T-cell (primary cell): ENCODE results near the gene ZNRF2. TPM values are rescaled to one million over a fixed set of nuclear protein-coding genes. Genes with fewer than 3 reads are reported as not detected.

Source experiments
- ATAC-seq, 4 experiments: fragments of 200-7000 bp in 3 of 4; fragments of 150-1000 bp in 1 of 4; cut with Tn5 transposase; replicated peaks in 1 of 4; 1 replicate in 3 of 4; 2 replicates in 1 of 4; pipeline ENCODE4 v1.10.0; 2021; ENCODE audit warnings: moderate library complexity in 3 of 4, mild to moderate bottlenecking in 2 of 4, moderate number of reproducible peaks in 1 of 4
- CTCF ChIA-PET, 2 donors: fragments of 300-600 bp; sonication (Branson Sonifier 250); formaldehyde crosslinking; loops; one replicate each; lab custom pipeline; 2022; ENCODE audit warnings: antibody characterized with exemption in 2 of 2; lab: Charles Lee
- POLR2A ChIA-PET, 2 donors: fragments of 300-600 bp; sonication (Branson Sonifier 250); formaldehyde crosslinking; loops; one replicate each; lab custom pipeline; 2022; ENCODE audit warnings: antibody characterized with exemption in 2 of 2; lab: Charles Lee
- DNase-seq, 35 experiments: peaks; one replicate each; pipeline versions ENCODE4 v3.0.0 to v3.0.0-alpha.2; 2013 to 2023
- H3K27ac ChIP-seq: one replicate; pipeline ENCODE4 v1.5.1; 2013; ENCODE audit warnings: low read length
- H3K27me3 ChIP-seq, 2 experiments: replicated peaks in 1 of 2; 1 replicate in 1 of 2; 2 replicates in 1 of 2; pipeline versions ENCODE4 v1.6.1 to v1.7.0; 2013; ENCODE audit warnings: low read length in 1 of 2, mixed read lengths in 1 of 2; ENCODE audit not compliant: control insufficient read depth in 2 of 2, insufficient read depth in 2 of 2; ENCODE audit errors: extremely low read depth in 1 of 2
- H3K36me3 ChIP-seq, 2 donors: 1 replicate in 1 of 2; 2 replicates in 1 of 2; pipeline versions ENCODE4 v1.6.1 to v1.7.0; 2013; ENCODE audit warnings: low read length in 1 of 2; ENCODE audit not compliant: control insufficient read depth in 2 of 2, insufficient read depth in 1 of 2; ENCODE audit errors: extremely low read depth in 1 of 2
- H3K4me1 ChIP-seq, 2 experiments: 1 replicate in 1 of 2; 2 replicates in 1 of 2; pipeline versions ENCODE4 v1.6.1 to v1.7.0; 2013; ENCODE audit warnings: low read length in 2 of 2, mixed read lengths in 1 of 2; ENCODE audit not compliant: insufficient read depth in 2 of 2, control insufficient read depth in 1 of 2; ENCODE audit errors: extremely low read depth in 1 of 2
- H3K4me3 ChIP-seq, 2 donors: 1 replicate in 1 of 2; 2 replicates in 1 of 2; pipeline versions ENCODE4 v1.5.1 to v1.7.0; 2013; ENCODE audit warnings: mild to moderate bottlenecking in 2 of 2, low read length in 1 of 2, moderate library complexity in 1 of 2; ENCODE audit not compliant: control insufficient read depth in 1 of 2; ENCODE audit errors: extremely low read depth in 1 of 2
- H3K9me3 ChIP-seq: 2 replicates; pipeline ENCODE4 v1.7.0; 2013
- H3K27ac Mint-ChIP-seq, 2 donors: one replicate each; pipeline ENCODE4 v1.8.0; 2020 to 2021; ENCODE audit warnings: mild to moderate bottlenecking in 2 of 2, mixed read lengths in 2 of 2
- H3K27me3 Mint-ChIP-seq, 2 donors: one replicate each; pipeline ENCODE4 v1.8.0; 2021 to 2022; ENCODE audit warnings: mixed read lengths in 2 of 2
- H3K36me3 Mint-ChIP-seq: one replicate; pipeline ENCODE4 v1.8.0; 2021; ENCODE audit warnings: mixed read lengths
- H3K4me1 Mint-ChIP-seq, 3 donors: one replicate each; pipeline ENCODE4 v1.8.0; 2020 to 2022; ENCODE audit warnings: mixed read lengths in 3 of 3, mild to moderate bottlenecking in 1 of 3
- H3K4me3 Mint-ChIP-seq, 3 donors: one replicate each; pipeline ENCODE4 v1.8.0; 2020 to 2022; ENCODE audit warnings: mild to moderate bottlenecking in 3 of 3, mixed read lengths in 3 of 3, moderate library complexity in 3 of 3
- H3K9me3 Mint-ChIP-seq, 3 donors: one replicate each; pipeline ENCODE4 v1.8.0; 2020 to 2022; ENCODE audit warnings: mixed read lengths in 3 of 3
- WGBS: methylation state at CpG from one replicate; pipeline ENCODE4 v1.1.5; 2013; ENCODE audit warnings: missing lambda C conversion rate; ENCODE audit not compliant: insufficient coverage; 5-methylcytosine and 5-hydroxymethylcytosine counted together
- total RNA-seq, 35 experiments: library from RNA in 6 of 35; stranded (reverse) in 6 of 35; fragments of 120-200 nt in 1 of 35; gene quantifications; one replicate each; pipeline versions ENCODE4 v1.2.1 to v1.2.4 and lab custom pipeline; 2013 to 2026

ZNRF2 gene
- total RNA-seq, 5 donors from 2014 or later (not counting 1 experiment from before 2014, with no cell fraction given) = 22.4 to 38.4 (median 30.8) TPM

DNA sequence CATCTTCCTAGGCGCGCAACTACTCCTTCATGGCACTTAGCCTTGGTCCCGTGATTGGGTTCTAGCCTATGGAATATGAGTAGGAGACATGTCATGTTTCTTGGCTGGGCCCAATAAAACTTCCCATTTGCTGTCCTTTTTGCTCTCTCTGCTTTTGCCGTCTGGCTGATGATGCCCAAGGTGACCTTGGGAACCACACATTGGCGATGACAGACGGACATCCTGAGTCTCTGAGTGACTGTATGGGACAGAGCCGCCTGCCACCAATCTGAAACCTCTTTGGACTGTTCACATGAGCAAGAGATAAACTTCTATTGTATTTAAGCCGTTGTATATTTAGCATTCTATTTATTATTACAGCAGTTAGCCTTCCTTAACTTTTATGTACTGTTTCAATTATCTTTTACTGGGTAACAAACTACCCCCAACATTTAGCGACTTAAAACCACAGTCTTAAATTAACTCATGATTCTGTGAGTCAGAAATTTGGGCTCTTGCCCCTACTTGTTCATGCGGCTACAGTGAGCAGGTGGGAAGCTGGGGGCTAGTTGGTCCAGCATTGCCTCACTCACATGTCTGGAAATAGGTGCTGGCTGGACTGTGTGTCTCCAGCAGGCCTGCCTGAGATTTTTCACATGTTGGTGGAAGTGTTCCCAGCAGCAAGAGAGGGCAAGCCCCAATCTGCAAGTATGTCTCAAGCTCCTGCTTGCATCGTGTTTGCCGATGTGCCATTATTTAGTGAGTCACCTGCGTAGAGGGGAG, 122.4 kb downstream of the ZNRF2 start:
- no peaks in the 10 kb centered on the region for H3K9me3 Mint-ChIP-seq
- ChIA-PET CTCF (interaction anchor here in 1 of 2 donors (0.7 to 1.0 kb wide), 3 partner anchors 16 to 131 kb away, joined by 3 read pairs; no protein-coding TSS in a partner anchor), POLR2A (no interaction called here)
- H3K27me3 ChIP-seq = no peaks in the 10 kb centered on the region
- H3K27me3 Mint-ChIP-seq = no peaks in the 10 kb centered on the region
- H3K27ac Mint-ChIP-seq = no peak overlapping the region
- whole genome bisulfite sequencing = 100% methylated on average over 4 of the region's 13 CpGs
- H3K4me1 Mint-ChIP-seq = peaks cover 0 to 2% (median 0%) of the 10 kb centered on the region in 3 donors
- peaks cover 3 to 5% of the 10 kb centered on the region in 2 donors for H3K36me3 ChIP-seq
- DNase-seq (no peak), ATAC-seq (no peak)
- no peaks in the 10 kb centered on the region for H3K4me1 ChIP-seq
- no peak overlapping the region for H3K4me3 Mint-ChIP-seq
- no peak overlapping the region for H3K27ac ChIP-seq
- H3K9me3 ChIP-seq = no peaks in the 10 kb centered on the region
- no peak overlapping the region for H3K4me3 ChIP-seq
- H3K36me3 Mint-ChIP-seq = peaks cover 17% of the 10 kb centered on the region

GRCh38 chr7:30411173-30411572, 126.8 kb downstream of the ZNRF2 start:
- H3K27ac Mint-ChIP-seq = no peak overlapping the region
- WGBS = 67% methylated on average over 1 of the region's 2 CpGs
- ATAC-seq (no peak), DNase-seq (no peak)
- no peaks in the 10 kb centered on the region for H3K4me1 ChIP-seq
- H3K36me3 ChIP-seq = no peaks in the 10 kb centered on the region
- no peaks in the 10 kb centered on the region for H3K9me3 Mint-ChIP-seq
- no peaks in the 10 kb centered on the region for H3K4me1 Mint-ChIP-seq
- no peaks in the 10 kb centered on the region for H3K27me3 Mint-ChIP-seq
- H3K36me3 Mint-ChIP-seq = peaks cover 4% of the 10 kb centered on the region
- H3K4me3 Mint-ChIP-seq = no peak overlapping the region
- H3K9me3 ChIP-seq = no peaks in the 10 kb centered on the region
- CTCF ChIA-PET = no interaction called here
- no peak overlapping the region for H3K4me3 ChIP-seq
- H3K27me3 ChIP-seq = peaks cover 0 to 3% of the 10 kb centered on the region in 2 experiments
- POLR2A ChIA-PET = interaction anchor here in 1 of 2 donors (0.5 kb wide), 1 partner anchor 378 kb away, joined by 6 read pairs; no protein-coding TSS in a partner anchor
- no peak overlapping the region for H3K27ac ChIP-seq

DNA sequence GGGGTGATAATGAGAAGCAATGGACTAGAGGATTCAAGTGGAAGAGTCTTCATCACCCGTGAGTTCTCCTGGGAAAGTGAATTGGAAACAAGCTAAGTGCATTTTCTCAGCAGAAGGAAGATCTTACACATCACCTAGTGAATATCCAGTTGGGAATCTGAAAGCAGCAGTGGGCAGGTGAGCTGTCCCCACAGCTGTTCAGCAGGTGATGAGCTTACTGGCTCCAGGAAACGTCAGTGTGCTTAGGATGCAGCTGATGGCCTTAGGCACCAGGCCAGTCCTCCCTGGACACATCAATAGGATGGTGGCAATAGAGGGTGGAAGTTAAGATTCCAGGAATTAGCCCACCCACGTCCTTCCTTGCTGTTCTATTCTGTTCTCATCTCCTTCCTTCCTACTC, 127.5 kb downstream of the ZNRF2 start:
- no CpG with 5 or more reads among the region's 3 CpGs for WGBS
- no peaks in the 10 kb centered on the region for H3K4me1 ChIP-seq
- no peaks in the 10 kb centered on the region for H3K9me3 Mint-ChIP-seq
- H3K9me3 ChIP-seq = no peaks in the 10 kb centered on the region
- no peak overlapping the region for H3K4me3 Mint-ChIP-seq
- no peaks in the 10 kb centered on the region for H3K4me1 Mint-ChIP-seq
- H3K27ac Mint-ChIP-seq = no peak overlapping the region
- no peaks in the 10 kb centered on the region for H3K27me3 Mint-ChIP-seq
- ChIA-PET CTCF (interaction anchor here in 1 of 2 donors (1.4 kb wide), 1 partner anchor 17 kb away, joined by 4 read pairs; no protein-coding TSS in a partner anchor), POLR2A (interaction anchor here in 1 of 2 donors (0.6 kb wide), 1 partner anchor 24 kb away, joined by 3 read pairs; no protein-coding TSS in a partner anchor)
- no peak overlapping the region for H3K27ac ChIP-seq
- H3K4me3 ChIP-seq = no peak overlapping the region
- DNase-seq (no peak), ATAC-seq (no peak)
- no peaks in the 10 kb centered on the region for H3K36me3 ChIP-seq
- H3K36me3 Mint-ChIP-seq = peaks cover 4% of the 10 kb centered on the region
- peaks cover 0 to 3% of the 10 kb centered on the region in 2 experiments for H3K27me3 ChIP-seq

DNA sequence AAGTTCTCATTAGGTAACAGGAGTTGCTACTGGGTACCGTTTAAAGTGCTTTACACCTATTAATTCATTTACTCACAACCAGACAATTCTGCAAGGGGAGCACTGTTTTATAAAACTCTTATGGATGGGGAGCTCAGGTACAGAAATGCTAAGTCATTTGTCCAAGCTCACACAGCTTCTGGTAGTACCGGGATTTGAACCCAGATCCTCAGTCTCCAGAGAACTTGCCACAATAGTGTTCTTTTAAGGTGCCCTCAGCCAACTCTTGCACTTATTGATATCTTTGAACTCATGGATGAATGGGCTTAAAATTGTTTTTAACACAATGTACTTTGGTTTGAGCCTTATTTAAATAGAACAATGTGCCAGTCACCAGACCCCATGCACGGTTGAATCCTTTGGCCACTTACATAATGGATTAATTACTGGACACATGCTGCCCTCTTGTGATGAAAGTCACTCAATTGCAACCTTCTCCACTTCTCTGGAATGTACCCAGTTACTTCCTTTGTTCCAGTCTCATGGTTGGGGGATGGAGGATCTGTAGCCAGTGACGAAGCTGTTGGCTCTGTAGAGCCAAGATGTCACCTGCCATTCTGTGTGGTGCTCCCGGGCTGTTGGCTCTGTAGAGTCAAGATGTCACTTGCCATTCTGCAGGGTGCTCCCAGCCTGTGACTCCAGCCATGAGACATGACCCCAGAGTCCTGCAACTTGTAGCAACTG, 128.5 kb downstream of the ZNRF2 start:
- ATAC-seq = peak in 3 of 4 experiments; percentile 43 to 62 (median 49)
- Mint-ChIP-seq H3K4me3 (no peak overlapping the region), H3K4me1 (no peaks in the 10 kb centered on the region), H3K9me3 (no peaks in the 10 kb centered on the region), H3K27ac (no peak overlapping the region), H3K27me3 (no peaks in the 10 kb centered on the region), H3K36me3 (peaks cover 8% of the 10 kb centered on the region)
- CTCF ChIA-PET = interaction anchor here in 1 of 2 donors (1.4 kb wide), 1 partner anchor 18 kb away, joined by 4 read pairs; no protein-coding TSS in a partner anchor
- POLR2A ChIA-PET = no interaction called here
- H3K4me3 ChIP-seq = no peak overlapping the region
- H3K36me3 ChIP-seq = no peaks in the 10 kb centered on the region
- H3K27me3 ChIP-seq = peaks cover 0 to 3% of the 10 kb centered on the region in 2 experiments
- H3K27ac ChIP-seq = no peak overlapping the region
- 78% methylated on average over 3 of the region's 5 CpGs for WGBS
- H3K4me1 ChIP-seq = no peaks in the 10 kb centered on the region
- peak in 1 of 35 experiments; percentile 59 for DNase-seq
- H3K9me3 ChIP-seq = no peaks in the 10 kb centered on the region

GRCh38 chr7:30413864-30414263, 129.5 kb downstream of the ZNRF2 start:
- Mint-ChIP-seq H3K4me1 (no peaks in the 10 kb centered on the region), H3K4me3 (no peak overlapping the region), H3K9me3 (no peaks in the 10 kb centered on the region), H3K36me3 (peaks cover 8% of the 10 kb centered on the region), H3K27me3 (no peaks in the 10 kb centered on the region), H3K27ac (no peak overlapping the region)
- ChIA-PET CTCF (no interaction called here), POLR2A (no interaction called here)
- ATAC-seq (no peak), DNase-seq (no peak)
- H3K4me3 ChIP-seq = no peak overlapping the region
- H3K4me1 ChIP-seq = no peaks in the 10 kb centered on the region
- no peaks in the 10 kb centered on the region for H3K36me3 ChIP-seq
- 97% methylated on average over 5 of the region's 7 CpGs for WGBS
- no peaks in the 10 kb centered on the region for H3K9me3 ChIP-seq
- peaks cover 0 to 3% of the 10 kb centered on the region in 2 experiments for H3K27me3 ChIP-seq
- H3K27ac ChIP-seq = no peak overlapping the region
